H1 (cell line): ENCODE measurements around the gene RPTOR. TPM values are rescaled to one million over a fixed set of nuclear protein-coding genes. Genes with fewer than 3 reads are reported as not detected.

ENCODE experiments used
- BCL11A ChIP-seq, 2 experiments: IDR thresholded peaks; one replicate each; pipeline ENCODE4 v1.6.1; 2011; ENCODE audit warnings: low read depth in 2 of 2, low read length in 2 of 2, mild to moderate bottlenecking in 2 of 2
- CEBPB ChIP-seq: IDR thresholded peaks from 2 replicates; pipeline ENCODE4 v1.6.1; 2012; ENCODE audit warnings: low read depth, low read length
- CTBP2 ChIP-seq: IDR thresholded peaks from 2 replicates; pipeline ENCODE4 v1.7.0; 2011; ENCODE audit warnings: borderline replicate concordance, mild to moderate bottlenecking, moderate library complexity, mixed read lengths, low read length; ENCODE audit not compliant: insufficient read depth, insufficient read length
- CTCF ChIP-seq, 3 experiments: IDR thresholded peaks; 1 replicate in 2 of 3; 2 replicates in 1 of 3; pipeline versions ENCODE4 v1.5.1 to v1.6.1; 2011; ENCODE audit warnings: low read length in 3 of 3, mild to moderate bottlenecking in 3 of 3, inconsistent platforms in 2 of 3, low read depth in 1 of 3, moderate library complexity in 1 of 3; ENCODE audit not compliant: insufficient read depth in 1 of 3; ENCODE audit errors: control extremely low read depth in 1 of 3
- EGR1 ChIP-seq: IDR thresholded peaks from 2 replicates; pipeline ENCODE4 v1.6.1; 2011; ENCODE audit warnings: low read depth, low read length, borderline replicate concordance
- EP300 ChIP-seq, 2 experiments: IDR thresholded peaks; 1 replicate in 1 of 2; 2 replicates in 1 of 2; pipeline ENCODE4 v1.6.1; 2011 to 2012; ENCODE audit warnings: low read depth in 2 of 2, low read length in 2 of 2, mild to moderate bottlenecking in 2 of 2, borderline replicate concordance in 1 of 2, inconsistent platforms in 1 of 2, moderate library complexity in 1 of 2
- RAD21 ChIP-seq, 2 experiments: IDR thresholded peaks in 1 of 2; conservative IDR thresholded peaks in 1 of 2; 2 replicates each; pipeline ENCODE4 v1.6.1; 2011; ENCODE audit warnings: low read depth in 2 of 2, low read length in 2 of 2, improper control_type of control experiment in 1 of 2, inconsistent platforms in 1 of 2, mild to moderate bottlenecking in 1 of 2, moderate library complexity in 1 of 2
- SAP30 ChIP-seq: fragments of 300-600 bp; sonication (generic); IDR thresholded peaks from 2 replicates; pipeline ENCODE4 v1.7.1; 2012; ENCODE audit warnings: low read length, moderate library complexity, mild to moderate bottlenecking, inconsistent platforms; ENCODE audit not compliant: insufficient read depth, insufficient replicate concordance
- SP1 ChIP-seq: IDR thresholded peaks from 2 replicates; pipeline ENCODE4 v1.6.1; 2011; ENCODE audit warnings: low read depth, low read length
- USF2 ChIP-seq: IDR thresholded peaks from 2 replicates; pipeline ENCODE4 v1.6.1; 2011; ENCODE audit warnings: low read length, improper control_type of control experiment
- polyA plus RNA-seq, 7 experiments: library from polyadenylated mRNA; depleted of rRNA in 3 of 7; stranded (reverse) in 5 of 7; unstranded in 2 of 7; fragments of >200 nt in 5 of 7; fragments of 200-250 nt in 2 of 7; gene quantifications; 1 replicate in 5 of 7; 2 replicates in 1 of 7; 4 replicates in 1 of 7; pipeline versions ENCODE4 v1.2.1 to v1.2.3, GENCODE V29; 2011 to 2013; ENCODE audit warnings: missing spikeins in 2 of 7, mixed read lengths in 2 of 7
- total RNA-seq: library from RNA; stranded (reverse); fragmentation: NEBNext Ultra II Directional; extraction: Animal tissue kit (Norgen Biotek cat#: 25700); gene quantifications from 2 replicates; pipeline ENCODE4 v1.2.1, GENCODE V29; 2021

RPTOR gene
- total and polyA plus RNA-seq, 2 of the 8 experiments (the other 6 are each of a cell fraction or from before 2014, with no cell fraction given): 6.9 to 28.7 TPM

- TF ChIP-seq CTCF (IDR thresholded peaks at IDR 0.05; ENCODE audit: control extremely low read depth in 1 of 3, insufficient read depth in 1 of 3, low read depth in 1 of 3, low read length in 3 of 3) (no peak), EP300 (IDR thresholded peaks at IDR 0.05; ENCODE audit: borderline replicate concordance in 1 of 2, low read depth in 2 of 2, low read length in 2 of 2) (no peak), EGR1 (no peak), USF2 (no peak), SAP30 (no peak), BCL11A (IDR thresholded peaks at IDR 0.05; ENCODE audit: low read depth in 2 of 2, low read length in 2 of 2) (no peak), RAD21 (IDR thresholded peaks at IDR 0.05 in 1 of 2, conservative IDR thresholded peaks at IDR 0.05 in 1 of 2; ENCODE audit: low read depth in 2 of 2, low read length in 2 of 2) (no peak), CEBPB (no peak), CTBP2 (no peak), SP1 (no peak)
Measured at GRCh38 chr17:80942423-80943345, 398.0 kb downstream of the RPTOR start (continued).
